GM12891 (cell line): ENCODE data around the gene PLS1.
"Not testable (repeated sequence)": the region's sequence is repeated elsewhere in the genome, so short reads cannot be mapped to it uniquely, and the experiment has no call there.

Source experiments
- DNase-seq: peaks from one replicate; pipeline ENCODE4 v3.0.0; 2011; ENCODE audit warnings: low spot score; ENCODE audit not compliant: insufficient read length
- FAIRE-seq: peaks from 2 replicates; lab custom pipeline; 2011; peaks lifted over from hg19 to GRCh38; lab: Jason Lieb, UNC
- PAX5 ChIP-seq: IDR thresholded peaks from 2 replicates; pipeline ENCODE4 v1.6.1; 2011; ENCODE audit warnings: low read length, moderate library complexity, mild to moderate bottlenecking; ENCODE audit not compliant: insufficient read depth, severe bottlenecking
- POLR2A ChIP-seq: IDR thresholded peaks from 2 replicates; pipeline ENCODE4 v1.6.1; 2011; ENCODE audit warnings: low read depth, low read length, control low read depth
- POLR2AphosphoS5 ChIP-seq: IDR thresholded peaks from 2 replicates; pipeline ENCODE4 v1.6.1; 2011; ENCODE audit warnings: low read depth, low read length, control low read depth
- POU2F2 ChIP-seq: IDR thresholded peaks from 2 replicates; pipeline ENCODE4 v1.6.1; 2011; ENCODE audit warnings: low read depth, mild to moderate bottlenecking, control low read depth, low read length, moderate library complexity
- SPI1 ChIP-seq: IDR thresholded peaks from 2 replicates; pipeline ENCODE4 v1.6.1; 2011; ENCODE audit warnings: low read depth, low read length, control low read depth
- TAF1 ChIP-seq: IDR thresholded peaks from 2 replicates; pipeline ENCODE4 v1.6.1; 2011; ENCODE audit warnings: low read depth, low read length, control low read depth

PLS1 gene

GRCh38 chr3:142595581-142595950 lies 627 bp upstream of the PLS1 start:
- TF ChIP-seq POLR2AphosphoS5 (no peak), POLR2A (no peak), TAF1 (no peak), POU2F2 (no peak), PAX5 (no peak), SPI1 (no peak)
- no peak for FAIRE-seq
- DNase-seq, result no peak

GRCh38 chr3:142596726-142597088 lies 514 bp downstream of the PLS1 start:
- no peak for FAIRE-seq

GRCh38 chr3:142597906-142598305 lies 1.7 kb downstream of the PLS1 start:
- no peak for TF ChIP-seq TAF1
- TF ChIP-seq SPI1, result no peak
- TF ChIP-seq POU2F2, result no peak
- TF ChIP-seq PAX5, result no peak
- TF ChIP-seq POLR2A, result no peak
- no peak for TF ChIP-seq POLR2AphosphoS5

More at GRCh38 chr3:142596726-142597088, 514 bp downstream of the PLS1 start:
- no peak for DNase-seq
- TF ChIP-seq PAX5, result no peak
- no peak for TF ChIP-seq POLR2A
- no peak for TF ChIP-seq POU2F2
- TF ChIP-seq POLR2AphosphoS5, result no peak
- TF ChIP-seq TAF1, result no peak
- TF ChIP-seq SPI1, result no peak

GRCh38 chr3:142601713-142602112 lies 5.5 kb downstream of the PLS1 start:
- TF ChIP-seq POLR2AphosphoS5, result no peak
- TF ChIP-seq POLR2A, result no peak
- no peak for TF ChIP-seq POU2F2
- TF ChIP-seq TAF1, result no peak
- no peak for TF ChIP-seq PAX5
- TF ChIP-seq SPI1, result no peak
- FAIRE-seq (no peak), DNase-seq (no peak)

More at GRCh38 chr3:142597906-142598305, 1.7 kb downstream of the PLS1 start:
- FAIRE-seq, result no peak
- no peak for DNase-seq

GRCh38 chr3:142602619-142603385 lies 6.6 kb downstream of the PLS1 start:
- DNase-seq (no peak), FAIRE-seq (no peak)
- TF ChIP-seq POLR2AphosphoS5 (no peak), TAF1 (no peak)

GRCh38 chr3:142603386-142603705 lies 7.2 kb downstream of the PLS1 start:
- FAIRE-seq, DNase-seq: not testable (repeated sequence)

- no peak for TF ChIP-seq SPI1
- no peak for TF ChIP-seq PAX5
- TF ChIP-seq POLR2AphosphoS5, result no peak
- no peak for TF ChIP-seq TAF1
- TF ChIP-seq POU2F2, result no peak
- TF ChIP-seq POLR2A, result no peak
- FAIRE-seq (no peak), DNase-seq (no peak)
Measured at GRCh38 chr3:142604940-142605339, 8.7 kb downstream of the PLS1 start.

GRCh38 chr3:142608631-142609030 lies 12.4 kb downstream of the PLS1 start:
- no peak for DNase-seq
- no peak for FAIRE-seq
- TF ChIP-seq POLR2AphosphoS5, result no peak
- no peak for TF ChIP-seq POLR2A
- TF ChIP-seq SPI1, result no peak
- no peak for TF ChIP-seq PAX5
- no peak for TF ChIP-seq TAF1
- no peak for TF ChIP-seq POU2F2

GRCh38 chr3:142609136-142609535 lies 12.9 kb downstream of the PLS1 start:
- TF ChIP-seq POLR2A, result no peak
- no peak for TF ChIP-seq SPI1
- TF ChIP-seq POLR2AphosphoS5, result no peak
- TF ChIP-seq POU2F2, result no peak
- TF ChIP-seq PAX5, result no peak
- no peak for TF ChIP-seq TAF1
- no peak for FAIRE-seq
- no peak for DNase-seq

- no peak for FAIRE-seq
- no peak for DNase-seq
- no peak for TF ChIP-seq TAF1
- no peak for TF ChIP-seq PAX5
- TF ChIP-seq POU2F2, result no peak
- TF ChIP-seq POLR2AphosphoS5, result no peak
- no peak for TF ChIP-seq POLR2A
- no peak for TF ChIP-seq SPI1
Measured at GRCh38 chr3:142611206-142611605, 15.0 kb downstream of the PLS1 start.
